GM12891 (cell line): ENCODE results near the gene AP5B1.

ENCODE experiments used
- DNase-seq: peaks from one replicate; pipeline ENCODE4 v3.0.0; 2011; ENCODE audit warnings: low spot score; ENCODE audit not compliant: insufficient read length
- FAIRE-seq: peaks from 2 replicates; lab custom pipeline; 2011; peaks lifted over from hg19 to GRCh38; lab: Jason Lieb, UNC
- PAX5 ChIP-seq: IDR thresholded peaks from 2 replicates; pipeline ENCODE4 v1.6.1; 2011; ENCODE audit warnings: low read length, moderate library complexity, mild to moderate bottlenecking; ENCODE audit not compliant: insufficient read depth, severe bottlenecking
- POLR2A ChIP-seq: IDR thresholded peaks from 2 replicates; pipeline ENCODE4 v1.6.1; 2011; ENCODE audit warnings: low read depth, low read length, control low read depth
- POLR2AphosphoS5 ChIP-seq: IDR thresholded peaks from 2 replicates; pipeline ENCODE4 v1.6.1; 2011; ENCODE audit warnings: low read depth, low read length, control low read depth
- POU2F2 ChIP-seq: IDR thresholded peaks from 2 replicates; pipeline ENCODE4 v1.6.1; 2011; ENCODE audit warnings: low read depth, mild to moderate bottlenecking, control low read depth, low read length, moderate library complexity
- SPI1 ChIP-seq: IDR thresholded peaks from 2 replicates; pipeline ENCODE4 v1.6.1; 2011; ENCODE audit warnings: low read depth, low read length, control low read depth
- TAF1 ChIP-seq: IDR thresholded peaks from 2 replicates; pipeline ENCODE4 v1.6.1; 2011; ENCODE audit warnings: low read depth, low read length, control low read depth

Gene AP5B1

GRCh38 chr11:65791719-65792213 is 11.0 kb upstream of the AP5B1 start:
- FAIRE-seq (peak; percentile 100), DNase-seq (peak; percentile 81)
- peak; percentile 53 for TF ChIP-seq SPI1
- TF ChIP-seq PAX5, result peak; percentile 35
- no peak for TF ChIP-seq TAF1

DNA sequence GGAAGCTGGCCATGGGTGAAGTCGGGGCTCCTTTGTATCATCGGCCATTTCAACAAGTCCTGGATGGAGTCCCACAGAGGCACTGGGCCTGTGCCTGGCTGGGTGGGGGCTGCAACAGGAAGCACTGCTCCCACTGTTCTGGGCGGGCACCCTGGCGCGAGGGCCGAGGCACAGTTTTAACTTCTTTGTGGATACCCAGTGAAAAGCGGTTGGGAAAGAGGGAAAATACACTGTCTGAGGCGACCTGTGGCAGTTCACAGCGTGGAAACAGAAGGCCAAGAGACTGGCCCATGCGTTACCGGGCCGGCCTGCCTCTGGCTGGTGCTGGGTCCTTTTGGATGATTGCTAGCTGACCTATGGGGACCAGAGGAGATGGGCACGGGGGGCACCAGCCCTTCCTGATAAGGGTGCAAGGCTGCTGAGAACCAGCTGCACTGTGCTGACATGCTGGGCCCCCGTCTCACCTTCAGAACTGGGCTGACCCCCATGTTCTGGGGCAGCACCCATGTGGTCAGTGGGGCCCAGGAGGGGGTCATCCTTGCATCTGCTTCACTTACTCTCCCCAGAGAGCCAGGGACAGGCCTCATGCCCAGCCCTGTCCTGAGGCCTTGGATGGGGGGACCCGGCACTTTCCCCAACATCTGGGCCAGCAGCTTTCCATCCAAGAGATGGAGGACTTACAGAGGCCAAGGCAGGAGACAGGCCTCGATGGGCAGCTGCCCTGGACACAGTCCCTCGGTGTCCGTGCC is 10.3 kb upstream of the AP5B1 start:
- FAIRE-seq (peak; percentile 5), DNase-seq (no peak)
- TF ChIP-seq POU2F2, result no peak
- no peak for TF ChIP-seq PAX5
- TF ChIP-seq POLR2A, result no peak
- no peak for TF ChIP-seq POLR2AphosphoS5

DNA sequence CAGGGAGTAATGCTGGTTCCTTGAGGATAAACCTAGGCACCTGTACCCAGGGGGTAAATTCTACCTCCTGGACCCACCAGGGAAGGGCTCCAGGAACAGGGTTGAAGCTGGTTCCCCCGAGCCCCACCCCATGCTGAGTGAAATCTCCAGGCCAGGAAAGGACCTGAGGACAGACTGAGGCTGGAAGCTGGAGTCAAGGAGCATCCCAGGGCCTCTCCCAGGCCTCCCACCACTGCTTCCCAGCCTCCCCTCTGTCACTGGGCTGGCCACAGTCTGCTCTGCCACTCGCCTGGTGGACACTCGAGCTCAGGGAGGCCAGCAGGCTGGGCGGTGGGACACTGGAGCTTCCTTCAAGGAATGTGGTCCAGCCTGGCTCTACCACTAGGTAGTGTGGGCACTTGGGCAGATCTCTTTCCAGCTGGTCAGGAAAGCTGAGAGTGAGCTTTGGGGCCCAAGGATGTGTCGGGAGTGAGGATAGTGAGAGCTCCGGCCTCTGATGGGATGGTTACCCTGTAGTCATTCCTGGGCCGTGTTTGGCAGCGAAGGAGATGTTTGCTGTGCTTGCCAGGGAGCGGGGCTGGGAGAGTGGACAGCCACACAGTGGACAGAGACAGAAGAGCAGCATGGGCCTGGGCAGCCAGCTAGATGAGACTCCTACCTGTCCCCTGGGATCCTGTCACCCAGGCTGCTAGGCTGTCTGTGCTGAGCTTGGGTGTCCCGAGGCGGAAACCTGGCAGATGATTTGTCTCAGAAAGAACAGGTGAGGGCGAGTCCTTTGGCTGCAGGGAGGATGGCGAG is 9.5 kb upstream of the AP5B1 start:
- no peak for FAIRE-seq
- DNase-seq, result no peak
- TF ChIP-seq POU2F2 (no peak), TAF1 (no peak)

GRCh38 chr11:65789230-65790103 is 8.7 kb upstream of the AP5B1 start:
- peak; percentile 5 for FAIRE-seq
- no peak for DNase-seq
- TF ChIP-seq POLR2A, result no peak
- TF ChIP-seq TAF1, result no peak
- TF ChIP-seq POLR2AphosphoS5, result no peak
- TF ChIP-seq POU2F2, result no peak
- TF ChIP-seq SPI1, result no peak
- TF ChIP-seq PAX5, result no peak

- DNase-seq (no peak), FAIRE-seq (peak; percentile 60)
- no peak for TF ChIP-seq PAX5
- TF ChIP-seq POU2F2, result no peak
- TF ChIP-seq POLR2A, result no peak
- no peak for TF ChIP-seq SPI1
- no peak for TF ChIP-seq POLR2AphosphoS5
- no peak for TF ChIP-seq TAF1
Measured at GRCh38 chr11:65788821-65789220, 8.0 kb upstream of the AP5B1 start.

GRCh38 chr11:65787649-65788622 is 7.2 kb upstream of the AP5B1 start:
- TF ChIP-seq SPI1 (no peak), POLR2A (no peak), POU2F2 (no peak), TAF1 (no peak), PAX5 (no peak), POLR2AphosphoS5 (no peak)
- peak; percentile 40 for FAIRE-seq
- DNase-seq, result no peak

- FAIRE-seq, result no peak
- no peak for DNase-seq
- TF ChIP-seq POLR2AphosphoS5, result no peak
- TF ChIP-seq SPI1, result no peak
- TF ChIP-seq TAF1, result no peak
- TF ChIP-seq POU2F2, result no peak
- no peak for TF ChIP-seq PAX5
- no peak for TF ChIP-seq POLR2A
Measured at GRCh38 chr11:65786786-65787636, 6.2 kb upstream of the AP5B1 start, which contains the start of gene OVOL1. Gene OVOL1, plus strand, starts transcription at chr11:65787063. Its CDS starts 311 bp downstream, at chr11:65787374.
